B cell (primary cell): ENCODE measurements around the gene WHAMM. TPM values are rescaled to one million over a fixed set of nuclear protein-coding genes. Genes with fewer than 3 reads are reported as not detected.

Experiments
- ATAC-seq: fragments of 200-7000 bp; cut with Tn5 transposase; one replicate; pipeline ENCODE4 v1.10.0; 2021; ENCODE audit warnings: low read depth, mild to moderate bottlenecking, moderate number of reproducible peaks, moderate library complexity
- CTCF ChIA-PET: fragments of 350-600 bp; sonication (Branson Sonifier 250); formaldehyde crosslinking; loops from one replicate; lab custom pipeline; 2021; ENCODE audit warnings: antibody characterized with exemption, inconsistent platforms; lab: Charles Lee
- POLR2A ChIA-PET: fragments of 350-600 bp; sonication (Branson Sonifier 250); formaldehyde crosslinking; loops from one replicate; lab custom pipeline; 2021; ENCODE audit warnings: antibody characterized with exemption; lab: Charles Lee
- DNase-seq: peaks from one replicate; pipeline ENCODE4 v3.0.0; 2013
- H2AFZ ChIP-seq: 2 replicates; pipeline ENCODE4 v1.6.1; 2012; ENCODE audit warnings: mild to moderate bottlenecking, low read depth, low read length; ENCODE audit not compliant: insufficient read depth, poor library complexity, severe bottlenecking
- H3K27ac ChIP-seq, 2 donors: 1 replicate in 1 of 2; 2 replicates in 1 of 2; pipeline ENCODE4 v1.5.1; 2012 to 2013; ENCODE audit warnings: low read length in 2 of 2, mild to moderate bottlenecking in 2 of 2, moderate library complexity in 1 of 2
- H3K27me3 ChIP-seq, 4 experiments: fragments of 200-600 bp in 1 of 4; sonication (generic) in 1 of 4; replicated peaks in 1 of 4; 1 replicate in 2 of 4; 2 replicates in 2 of 4; pipeline versions ENCODE4 v1.6.1 to v1.7.0; 2013 to 2016; ENCODE audit warnings: low read length in 3 of 4, mild to moderate bottlenecking in 2 of 4, mixed read lengths in 1 of 4, moderate library complexity in 1 of 4; ENCODE audit not compliant: insufficient read depth in 4 of 4, control insufficient read depth in 3 of 4; ENCODE audit errors: control extremely low read depth in 1 of 4
- H3K36me3 ChIP-seq, 2 experiments: replicated peaks in 1 of 2; 1 replicate in 1 of 2; 2 replicates in 1 of 2; pipeline versions ENCODE4 v1.6.1 to v1.7.1; 2013; ENCODE audit warnings: low read length in 1 of 2; ENCODE audit not compliant: insufficient read depth in 2 of 2, control insufficient read depth in 1 of 2; ENCODE audit errors: control extremely low read depth in 1 of 2, extremely low read depth in 1 of 2
- H3K4me1 ChIP-seq, 2 donors: fragments of 200-600 bp in 1 of 2; sonication (generic) in 1 of 2; 1 replicate in 1 of 2; 2 replicates in 1 of 2; pipeline versions ENCODE4 v1.5.1 to v1.6.1; 2013 to 2017; ENCODE audit warnings: low read length in 2 of 2; ENCODE audit not compliant: control insufficient read depth in 2 of 2, insufficient read depth in 2 of 2
- H3K4me2 ChIP-seq: replicated peaks from 2 replicates; pipeline ENCODE3; 2012; ENCODE audit warnings: mild to moderate bottlenecking, low read depth, low read length; ENCODE audit not compliant: poor library complexity, severe bottlenecking
- H3K4me3 ChIP-seq, 5 experiments: fragments of 200-600 bp in 1 of 5; sonication (generic) in 1 of 5; 1 replicate in 3 of 5; 2 replicates in 2 of 5; pipeline versions ENCODE4 v1.5.1 to v1.7.0; 2011 to 2016; ENCODE audit warnings: low read length in 4 of 5, mild to moderate bottlenecking in 4 of 5, low read depth in 2 of 5, control low read depth in 1 of 5, moderate library complexity in 1 of 5; ENCODE audit not compliant: insufficient read depth in 1 of 5; ENCODE audit errors: control extremely low read depth in 1 of 5, extremely low read depth in 1 of 5
- H3K79me2 ChIP-seq: fragments of 200-600 bp; sonication (generic); one replicate; pipeline ENCODE4 v1.6.0; 2016; ENCODE audit warnings: low read length; ENCODE audit not compliant: control insufficient read depth, insufficient read depth
- H3K9ac ChIP-seq: fragments of 200-600 bp; sonication (generic); 2 replicates; pipeline ENCODE4 v1.6.1; 2017; ENCODE audit warnings: mild to moderate bottlenecking, low read length, moderate library complexity
- H3K9me3 ChIP-seq, 3 donors: one replicate each; pipeline versions ENCODE4 v1.6.1 to v1.7.1; 2013; ENCODE audit warnings: low read length in 2 of 3; ENCODE audit not compliant: control insufficient read depth in 2 of 3, insufficient read depth in 1 of 3; ENCODE audit errors: control extremely low read depth in 1 of 3
- H4K20me1 ChIP-seq: 2 replicates; pipeline ENCODE4 v1.6.0; 2012; ENCODE audit warnings: mild to moderate bottlenecking, low read length; ENCODE audit not compliant: insufficient read depth, control insufficient read depth, poor library complexity, severe bottlenecking
- H3K27ac Mint-ChIP-seq: one replicate; pipeline ENCODE4 v1.8.0; 2021; ENCODE audit warnings: mixed read lengths
- H3K27me3 Mint-ChIP-seq: one replicate; pipeline ENCODE4 v1.8.0; 2021; ENCODE audit warnings: mixed read lengths
- H3K4me1 Mint-ChIP-seq: one replicate; pipeline ENCODE4 v1.8.0; 2021; ENCODE audit warnings: mixed read lengths
- H3K4me3 Mint-ChIP-seq: one replicate; pipeline ENCODE4 v1.8.0; 2021; ENCODE audit warnings: mixed read lengths
- H3K9me3 Mint-ChIP-seq: one replicate; pipeline ENCODE4 v1.8.0; 2022; ENCODE audit warnings: mixed read lengths; ENCODE audit not compliant: insufficient read depth
- CTCF ChIP-seq: fragments of 200-600 bp; IDR thresholded peaks from one replicate; pipeline ENCODE4 v1.8.0; 2022; ENCODE audit warnings: antibody characterized with exemption, mild to moderate bottlenecking
- EZH2 ChIP-seq: IDR thresholded peaks from 2 replicates; pipeline ENCODE4 v1.6.1; 2012; ENCODE audit warnings: borderline replicate concordance, low read depth, mild to moderate bottlenecking, moderate library complexity, low read length; ENCODE audit not compliant: insufficient read depth, poor library complexity, severe bottlenecking
- WGBS: methylation state at CpG from one replicate; pipeline ENCODE4 v1.1.5; 2013; ENCODE audit warnings: missing lambda C conversion rate; ENCODE audit not compliant: insufficient coverage; 5-methylcytosine and 5-hydroxymethylcytosine counted together
- intact Hi-C: fragments of 100-400 bp; cut with micrococcal nuclease; formaldehyde crosslinking; loops from one replicate; pipeline ENCODE4 v1.10.0; 2022
- polyA plus RNA-seq: library from polyadenylated mRNA; depleted of rRNA; stranded (reverse); fragments of >200 nt; gene quantifications from 2 replicates; pipeline ENCODE4 v1.2.3, GENCODE V29; 2012
- total RNA-seq, 2 donors: library from RNA; stranded (reverse); fragments of 120-200 nt in 1 of 2; gene quantifications; 1 replicate in 1 of 2; 2 replicates in 1 of 2; pipeline versions ENCODE4 v1.2.3 to v1.2.4, GENCODE V29; 2013 to 2022

WHAMM gene
- total and polyA plus RNA-seq, 2 donors (not counting 1 experiment from before 2014, with no cell fraction given) = 18.3 to 31.3 TPM

DNA sequence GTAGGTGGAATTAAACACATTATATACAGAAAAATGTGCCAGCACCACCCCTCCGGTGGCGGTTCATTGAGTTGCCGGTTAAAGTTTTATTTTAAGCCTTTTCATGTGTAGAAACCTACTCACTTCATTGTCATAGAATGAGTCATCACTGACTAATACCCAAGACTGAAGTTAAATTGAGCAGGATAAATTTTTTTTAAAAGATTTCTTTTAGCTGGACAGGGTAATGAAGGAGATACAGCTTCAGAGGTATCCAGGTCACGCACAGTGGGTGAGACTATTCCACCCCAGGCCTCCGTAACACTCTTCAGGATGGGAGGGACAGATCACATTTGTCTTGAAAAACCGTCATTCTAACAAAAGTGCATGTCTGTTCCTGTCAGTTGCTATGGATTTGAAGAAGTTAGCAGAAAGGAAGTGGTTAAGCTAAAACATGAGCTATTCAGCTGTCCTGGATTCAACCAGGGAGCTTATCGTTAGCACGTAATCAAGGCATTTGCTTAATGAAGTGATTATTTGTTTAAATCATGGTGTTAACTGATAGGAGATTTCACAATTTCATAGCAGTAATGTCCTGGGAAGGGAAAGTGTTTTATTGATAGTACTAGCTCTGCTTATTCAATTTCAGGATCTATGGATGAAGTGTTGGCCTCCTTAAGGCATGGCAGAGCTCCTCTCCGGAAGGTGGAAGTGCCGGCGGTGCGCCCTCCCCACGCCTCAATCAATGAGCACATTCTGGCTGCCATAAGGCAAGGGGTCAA, 23.4 kb downstream of the WHAMM start:
- H3K4me1 ChIP-seq = no peaks in the 10 kb centered on the region
- ChIA-PET POLR2A (no interaction called here), CTCF (interaction anchor here (1.2 to 2.2 kb wide), 3 partner anchors 12 to 21 kb away, joined by 4 to 7 read pairs (median 5); no protein-coding TSS in a partner anchor)
- H3K36me3 ChIP-seq = peaks cover 2 to 91% of the 10 kb centered on the region in 2 experiments
- Mint-ChIP-seq H3K4me3 (peak overlapping the region; percentile 32), H3K27ac (peak overlapping the region; percentile 79), H3K9me3 (no peaks in the 10 kb centered on the region), H3K27me3 (no peaks in the 10 kb centered on the region), H3K4me1 (peaks cover 16% of the 10 kb centered on the region)
- DNase-seq (no peak), ATAC-seq (peak; percentile 51)
- H3K4me2 ChIP-seq = no peak overlapping the region
- TF ChIP-seq CTCF (no peak), EZH2 (no peak)
- no peak overlapping the region for H3K4me3 ChIP-seq
- H3K27ac ChIP-seq = peak overlapping the region in 1 of 2 donors; percentile 9
- H3K79me2 ChIP-seq = peaks cover 2% of the 10 kb centered on the region
- no peaks in the 10 kb centered on the region for H3K9me3 ChIP-seq
- 48% methylated on average over 10 of the region's 13 CpGs for WGBS
- no peak overlapping the region for H3K9ac ChIP-seq
- H2AFZ ChIP-seq = no peak overlapping the region
- intact Hi-C loops = no loop called here
- H3K27me3 ChIP-seq = no peaks in the 10 kb centered on the region
- peaks cover 30% of the 10 kb centered on the region for H4K20me1 ChIP-seq

- POLR2A ChIA-PET = no interaction called here
- peak overlapping the region; percentile 79 for H3K27ac Mint-ChIP-seq
These were observed 23.9 kb downstream of the WHAMM start for GRCh38 chr15:82833362-82833682.

More at GRCh38 chr15:82833362-82833682, 23.9 kb downstream of the WHAMM start:
- Histone ChIP-seq H3K9ac (no peak overlapping the region), H3K36me3 (peaks cover 2 to 89% of the 10 kb centered on the region in 2 experiments), H3K27ac (no peak overlapping the region), H4K20me1 (peaks cover 30% of the 10 kb centered on the region), H3K9me3 (no peaks in the 10 kb centered on the region), H3K27me3 (no peaks in the 10 kb centered on the region), H3K79me2 (peaks cover 2% of the 10 kb centered on the region), H2AFZ (no peak overlapping the region), H3K4me2 (no peak overlapping the region), H3K4me3 (no peak overlapping the region), H3K4me1 (no peaks in the 10 kb centered on the region)
- intact Hi-C loops = no loop called here
- no peak for TF ChIP-seq CTCF
- DNase-seq (no peak), ATAC-seq (no peak)
- CTCF ChIA-PET = interaction anchor here (1.2 to 2.2 kb wide), 3 partner anchors 12 to 22 kb away, joined by 4 to 7 read pairs (median 5); no protein-coding TSS in a partner anchor
- Mint-ChIP-seq H3K9me3 (no peaks in the 10 kb centered on the region), H3K27me3 (no peaks in the 10 kb centered on the region), H3K4me1 (peaks cover 16% of the 10 kb centered on the region), H3K4me3 (no peak overlapping the region)
- 98% methylated on average over 4 of the region's 4 CpGs for WGBS
